ENCODE data around the gene HTRA1. TPM values are rescaled to one million over a fixed set of nuclear protein-coding genes. Genes with fewer than 3 reads are reported as not detected.

HTRA1 gene
- total and polyA plus RNA-seq, 9 of the 15 experiments (the other 6 are each of a cell fraction or from before 2014, with no cell fraction given) = 0.06 to 0.16 (median 0.13) TPM; not detected in 5

- no peaks in the 10 kb centered on the region for H3K9me3 ChIP-seq (replicated peaks; ENCODE audit: control insufficient read depth, insufficient read depth, low read depth, low read length)
- in situ Hi-C loops (cut with MboI) = no loop called here
- H3K79me2 ChIP-seq (ENCODE audit: control insufficient read depth, insufficient read depth, low read length) = no peaks in the 10 kb centered on the region
- no peak overlapping the region for H2AFZ ChIP-seq (ENCODE audit: low read depth, low read length)
- FAIRE-seq (no peak), ATAC-seq (no peak), DNase-seq (ENCODE audit: extremely low read depth in 1 of 4, low spot score in 3 of 4) (no peak)
- H3K4me3 ChIP-seq = no peak overlapping the region
- ChIA-PET POLR2A (no interaction called here), CTCF (ENCODE audit: low intra/inter-chr PET ratio) (no interaction called here)
- BruUV-seq (replicated peaks) = no TSS peak
- H3K4me2 ChIP-seq (ENCODE audit: insufficient read depth, low read length) = no peak overlapping the region
- H3K27ac ChIP-seq (ENCODE audit: extremely low read depth, low read depth, low read length) = no peak overlapping the region
- no peak for TF ChIP-seq IFI16 (CRISPR knock-in tag; IDR thresholded peaks at IDR 0.05)
- no peak for TF ChIP-seq ZNF561 (CRISPR knock-in tag; conservative IDR thresholded peaks at IDR 0.05)
- no peak for TF ChIP-seq MXD1 (CRISPR knock-in tag; IDR thresholded peaks at IDR 0.05; ENCODE audit: borderline replicate concordance, poor library complexity, severe bottlenecking)
- TF ChIP-seq BMI1 (IDR thresholded peaks at IDR 0.05; ENCODE audit: low read length) = no peak
- no peak for TF ChIP-seq ZBTB1 (CRISPR knock-in tag; IDR thresholded peaks at IDR 0.05; ENCODE audit: borderline replicate concordance, low read depth)
- TF ChIP-seq MEIS2 (IDR thresholded peaks at IDR 0.05; ENCODE audit: partially characterized antibody) = no peak
- TF ChIP-seq ZKSCAN1 (IDR thresholded peaks at IDR 0.05; ENCODE audit: low read depth, low read length) = no peak
- no peak for TF ChIP-seq SIN3A (IDR thresholded peaks at IDR 0.05; ENCODE audit: borderline replicate concordance in 2 of 2, control insufficient read depth in 1 of 2, low read depth in 2 of 2, low read length in 2 of 2)
- TF ChIP-seq TAL1 (IDR thresholded peaks at IDR 0.05) = no peak
- TF ChIP-seq ZNF347 (CRISPR knock-in tag; IDR thresholded peaks at IDR 0.05; ENCODE audit: low read depth) = no peak
- no peak for TF ChIP-seq STAT5A (IDR thresholded peaks at IDR 0.05; ENCODE audit: borderline replicate concordance, low read length)
- TF ChIP-seq EGR1 (conservative IDR thresholded peaks at IDR 0.05) = no peak
- TF ChIP-seq SRSF7 (optimal IDR thresholded peaks at IDR 0.05; ENCODE audit: low read depth, low read length) = no peak
- no peak for TF ChIP-seq PHF20 (IDR thresholded peaks at IDR 0.05; ENCODE audit: partially characterized antibody)
- no peaks in the 10 kb centered on the region for H4K20me1 ChIP-seq (replicated peaks; ENCODE audit: control insufficient read depth, insufficient read depth, low read length)
- peaks cover 3 to 18% of the 10 kb centered on the region in 2 experiments; a peak in 3 of 5 replicates for H3K27me3 ChIP-seq (ENCODE audit: control insufficient read depth in 2 of 2, insufficient read depth in 2 of 2, low read length in 2 of 2)
- no peaks in the 10 kb centered on the region for H3K9me1 ChIP-seq (ENCODE audit: control insufficient read depth, insufficient read depth, low read length)
- WGBS (ENCODE audit: insufficient coverage, low coverage, missing lambda C conversion rate) = 5% methylated on average over 5 of the region's 5 CpGs
- no peaks in the 10 kb centered on the region for H3K4me1 ChIP-seq (replicated peaks in 1 of 2; ENCODE audit: control insufficient read depth in 2 of 2, insufficient read depth in 2 of 2, low read length in 2 of 2)
- H3K36me3 ChIP-seq (ENCODE audit: control insufficient read depth, insufficient read depth, low read length) = no peaks in the 10 kb centered on the region
- intact Hi-C loops (cut with micrococcal nuclease) = no loop called here
- no peak overlapping the region for H3K9ac ChIP-seq (ENCODE audit: insufficient read depth in 1 of 2, low read depth in 2 of 2, low read length in 2 of 2)
These were observed 53.7 kb downstream of the HTRA1 start for GRCh38 chr10:122515022-122515424.

All from K562 (cell line).